HuH-7.5 (cell line): Measurements from ENCODE around the gene TKT.

Source experiments
- DNase-seq: peaks from one replicate; pipeline ENCODE4 v3.0.0; 2011; ENCODE audit warnings: low spot score

The TKT gene

DNA sequence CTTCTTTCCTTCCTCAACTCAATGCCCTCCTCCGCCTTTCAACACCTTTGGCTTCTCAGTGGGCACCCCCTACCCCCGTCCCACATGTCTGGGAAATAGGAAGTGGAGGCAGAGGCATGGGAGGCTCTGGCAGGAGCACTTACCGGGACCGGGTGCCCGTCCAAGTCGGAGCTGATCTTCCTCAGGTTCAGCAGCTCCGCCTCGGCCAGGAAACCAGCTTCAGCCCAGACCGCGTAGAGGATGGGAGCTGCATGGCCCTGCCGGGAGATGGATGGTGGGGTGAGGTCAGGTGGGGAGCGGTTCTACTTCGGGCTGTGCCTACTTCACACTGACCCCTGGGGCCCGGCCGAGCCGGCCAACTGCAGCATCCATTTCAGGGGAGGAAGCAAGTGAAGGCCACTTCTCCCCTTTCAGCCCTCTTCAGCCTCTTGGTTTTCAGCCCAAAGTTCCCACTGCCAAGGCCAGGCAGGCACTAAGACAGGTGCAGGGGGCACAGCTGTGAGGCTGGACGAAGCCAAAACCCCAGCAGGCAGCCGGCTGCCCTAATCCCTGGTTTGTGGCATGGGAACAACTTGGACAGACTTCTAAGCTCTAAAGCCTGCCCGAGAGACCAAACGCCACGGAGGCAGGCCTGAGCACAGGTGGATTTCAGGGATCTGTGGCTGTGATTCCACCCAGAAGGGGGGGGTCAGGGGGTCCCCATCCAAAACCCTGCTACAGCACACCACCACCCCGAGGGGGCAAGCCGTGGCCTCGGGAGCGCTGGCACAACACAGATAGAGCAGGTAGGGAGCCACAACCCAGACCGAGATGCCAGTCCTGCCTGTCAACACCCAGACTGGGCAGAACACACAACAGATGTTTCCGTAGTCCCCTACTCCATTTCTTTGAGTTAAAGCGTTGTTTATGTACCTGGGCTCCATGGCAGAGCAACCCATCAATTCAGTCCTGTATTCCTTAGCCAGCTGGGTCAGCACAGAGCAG, 14.5 kb downstream of the TKT start:
- DNase-seq, result no peak

DNA sequence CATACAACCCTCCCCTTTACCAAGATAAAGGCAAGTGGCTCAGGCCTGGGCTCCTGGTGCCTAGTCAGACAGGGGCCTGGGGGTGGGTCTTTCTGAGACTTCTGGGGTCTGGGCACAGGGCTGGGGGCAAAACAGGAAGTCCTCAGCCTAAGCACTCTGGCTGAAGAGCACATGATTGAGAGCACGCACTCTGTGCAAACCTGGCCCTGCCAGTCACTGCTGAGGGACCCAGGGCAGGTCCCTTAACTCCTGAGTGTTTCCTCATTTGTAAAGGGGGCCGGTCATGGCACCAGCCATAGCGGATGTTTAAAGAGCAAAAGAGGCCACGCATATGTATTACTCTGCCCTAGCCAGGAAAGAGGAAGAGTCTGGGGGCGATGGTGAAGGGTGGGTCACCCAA, 16.0 kb downstream of the TKT start:
- no peak for DNase-seq

DNA sequence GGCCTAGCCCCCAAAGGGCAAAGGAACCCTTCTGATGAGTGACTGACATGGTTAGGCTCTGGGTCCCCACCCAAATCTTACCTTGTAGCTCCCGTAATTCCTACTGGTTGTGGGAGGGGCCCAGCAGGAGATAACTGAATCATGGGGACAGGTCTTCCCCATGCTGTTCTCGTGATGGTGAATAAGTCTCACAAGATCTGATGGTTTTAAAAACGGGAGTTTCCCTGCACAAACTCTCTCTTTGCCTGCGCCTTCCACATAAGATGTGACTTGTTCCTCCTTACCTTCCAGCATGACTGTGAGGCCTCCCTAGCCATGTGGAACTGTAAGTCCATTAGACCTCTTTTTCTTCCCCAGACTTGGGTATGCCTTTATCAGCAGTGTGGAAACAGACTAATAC, 16.9 kb downstream of the TKT start:
- no peak for DNase-seq

DNA sequence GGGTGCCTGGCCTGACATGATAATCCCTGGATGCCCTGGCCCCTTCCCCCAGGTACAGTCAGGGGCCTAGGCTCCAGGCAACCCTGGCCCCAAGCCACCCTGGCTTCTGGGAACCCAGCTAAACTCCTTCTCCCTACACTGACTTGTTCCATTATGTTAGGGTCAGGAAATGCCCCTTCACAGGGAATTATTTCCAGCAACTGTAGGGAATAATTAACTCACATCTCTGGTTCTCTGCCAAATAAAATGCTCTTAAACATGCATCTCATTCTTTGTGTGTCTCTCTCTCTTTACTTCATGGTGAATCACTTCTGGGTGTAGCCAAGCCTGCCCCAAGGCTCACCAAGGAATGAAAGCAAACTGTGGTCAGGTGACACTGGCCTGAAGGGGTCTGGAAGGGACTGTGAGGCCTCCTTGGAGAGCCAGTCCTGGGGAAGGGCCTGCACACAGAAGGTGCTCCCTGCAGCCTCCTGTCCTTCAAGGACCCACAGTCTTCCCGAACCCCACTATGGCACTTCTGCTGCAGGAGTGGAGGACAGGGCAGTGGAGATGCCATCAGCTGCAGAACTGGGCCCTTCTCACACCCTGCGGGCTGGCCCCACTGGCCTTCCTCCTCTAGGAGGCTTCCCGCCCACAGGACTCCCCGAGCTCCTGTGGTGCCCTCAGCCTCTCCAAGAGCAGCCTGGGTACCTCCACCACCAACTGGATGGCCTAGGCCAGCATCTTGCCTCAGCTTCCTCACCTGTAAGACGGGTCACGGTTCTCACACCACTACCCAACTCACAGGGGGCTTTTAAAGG, 17.6 kb downstream of the TKT start:
- DNase-seq, result no peak

DNA sequence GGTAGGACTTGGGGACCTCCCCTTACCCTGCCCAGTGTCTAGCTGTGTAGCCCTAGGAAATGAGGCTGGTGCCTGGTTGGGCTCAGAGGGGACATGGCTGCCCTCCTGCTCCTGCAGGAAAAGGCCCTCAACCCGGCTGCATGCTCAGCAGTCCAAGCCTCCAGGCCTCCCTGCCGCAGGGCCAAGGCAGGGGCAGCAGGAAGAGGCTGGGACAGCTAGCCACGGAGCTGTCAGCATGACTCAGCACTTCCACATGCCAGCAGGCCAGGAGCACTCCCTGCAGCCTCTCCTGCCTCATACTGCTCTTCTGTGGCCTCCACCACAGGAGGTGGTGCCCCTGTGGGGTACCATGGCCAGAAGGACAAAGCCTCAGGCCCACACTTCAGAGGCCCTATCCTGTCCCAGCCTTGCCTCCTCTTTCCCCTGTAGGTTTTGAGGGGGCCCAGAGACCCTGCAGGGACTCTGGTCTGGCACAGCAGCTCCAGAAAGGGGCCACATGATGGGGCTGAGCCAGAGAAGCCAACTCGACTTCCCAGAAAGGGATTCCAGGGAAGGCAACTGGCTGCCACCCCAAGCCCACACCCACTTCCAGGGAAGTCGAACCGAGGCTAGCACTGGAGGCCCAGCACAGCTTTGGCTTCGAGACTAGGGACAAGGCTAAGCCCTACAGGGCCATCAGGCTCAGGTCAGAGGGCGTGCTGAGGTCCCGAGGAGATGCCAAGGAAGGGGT, 19.5 kb downstream of the TKT start:
- DNase-seq, result no peak

DNA sequence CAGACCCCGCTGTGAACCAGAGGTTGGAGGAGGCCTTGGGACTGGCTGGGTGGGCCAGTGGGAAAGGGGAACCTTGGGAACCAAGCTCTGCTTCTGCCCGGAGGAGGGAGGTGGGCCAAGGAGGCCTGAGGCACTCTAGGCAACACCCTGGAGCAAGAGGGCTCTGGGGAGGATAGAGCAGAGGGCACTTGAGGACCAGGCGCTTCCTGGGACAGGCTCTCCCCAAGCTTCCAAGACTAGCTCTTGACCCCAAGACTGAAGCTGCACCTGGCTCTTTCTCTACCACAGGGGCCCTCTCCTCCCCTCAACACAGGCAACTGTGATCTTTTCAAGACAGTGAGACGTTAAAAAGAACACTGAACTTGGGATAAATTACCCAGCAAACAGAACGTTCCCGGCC, 20.3 kb downstream of the TKT start:
- no peak for DNase-seq

DNA sequence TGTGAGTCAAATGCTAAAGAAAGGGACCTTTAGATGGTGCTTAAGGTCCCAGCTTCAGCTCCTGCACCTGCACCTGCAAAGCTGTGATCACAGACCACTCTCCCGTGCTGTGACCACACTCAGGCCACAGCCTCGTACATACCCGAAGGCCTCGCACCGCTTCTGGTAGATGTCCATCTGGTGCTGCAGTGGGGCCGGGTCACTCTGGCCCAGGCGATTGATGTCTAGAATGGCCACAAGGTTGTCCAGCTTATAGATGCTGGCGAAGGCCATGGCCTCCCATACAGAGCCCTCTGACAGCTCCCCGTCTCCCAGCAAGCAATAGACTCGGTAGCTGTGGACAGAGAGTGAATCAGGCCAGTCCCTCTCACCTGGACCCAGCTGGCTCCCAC, 21.0 kb downstream of the TKT start:
- DNase-seq, result no peak

DNA sequence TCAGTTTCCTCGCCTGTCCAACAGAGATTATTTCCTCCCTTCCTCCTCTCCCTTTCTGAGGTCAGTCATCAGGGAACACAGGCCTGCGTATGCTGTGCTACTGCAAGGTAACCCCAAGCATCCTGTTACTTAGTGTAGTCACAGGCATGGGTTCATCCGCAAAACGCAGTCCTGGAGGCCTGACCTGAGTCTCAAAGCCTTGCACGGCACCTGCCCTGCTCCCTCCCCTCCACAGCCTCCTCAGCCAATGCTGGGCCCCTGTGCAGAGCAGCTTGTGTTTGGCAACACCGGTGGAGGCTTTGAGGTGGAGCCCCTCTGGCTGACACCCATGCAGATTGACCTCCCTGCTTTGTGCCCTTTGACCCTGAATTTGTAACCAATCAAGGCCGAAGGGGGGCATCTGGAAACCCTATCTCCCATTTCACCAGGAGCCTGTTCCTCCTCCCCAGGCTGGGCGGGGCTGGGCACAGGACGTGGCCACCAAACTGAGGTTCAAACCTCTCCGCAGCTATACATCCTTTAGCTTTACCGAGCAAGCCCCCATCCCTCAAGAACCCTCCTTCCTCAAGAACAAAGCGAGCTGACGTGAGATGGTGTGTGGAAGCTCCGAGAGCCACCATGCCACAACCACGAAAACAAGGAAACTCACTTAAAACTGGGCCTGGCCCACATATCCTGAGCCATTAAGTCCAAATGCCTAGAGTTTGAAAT, 21.5 kb downstream of the TKT start:
- DNase-seq, result no peak

DNA sequence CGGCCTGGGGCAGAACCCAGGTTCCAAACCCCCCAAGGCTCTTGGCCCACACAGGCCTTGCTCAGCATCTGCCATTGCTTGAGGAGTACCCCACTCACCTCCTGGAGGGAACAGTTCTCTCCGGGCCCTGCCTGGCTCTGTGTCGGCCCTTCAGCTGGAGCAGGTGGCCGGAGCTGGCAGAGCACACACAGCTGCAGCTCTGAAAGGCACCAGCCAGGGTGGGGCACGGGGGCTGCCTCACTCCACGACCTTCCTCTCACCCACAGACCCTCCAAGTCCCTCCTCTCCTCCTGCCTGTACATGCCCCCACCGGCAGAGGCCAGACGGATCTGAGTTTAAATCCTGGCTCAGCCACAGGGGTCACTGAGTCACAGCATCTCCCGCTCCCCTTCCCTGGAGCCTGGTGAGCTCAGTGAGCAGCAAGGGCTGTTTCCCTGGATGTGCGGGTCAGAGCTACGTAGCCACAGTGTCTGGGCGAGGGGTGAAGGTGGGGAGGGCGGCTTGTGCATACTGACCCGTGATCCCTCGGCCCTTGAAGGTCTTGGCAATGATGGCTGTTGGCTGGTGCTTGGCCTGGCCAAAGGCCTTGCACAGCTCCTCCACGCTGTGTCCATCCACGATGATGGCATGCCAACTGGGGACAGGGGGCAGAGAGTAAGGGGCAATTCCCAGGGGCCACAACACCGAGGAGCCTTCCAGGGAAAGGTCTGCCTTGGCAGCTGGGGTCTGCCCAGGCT, 23.0 kb downstream of the TKT start:
- DNase-seq, result no peak

DNA sequence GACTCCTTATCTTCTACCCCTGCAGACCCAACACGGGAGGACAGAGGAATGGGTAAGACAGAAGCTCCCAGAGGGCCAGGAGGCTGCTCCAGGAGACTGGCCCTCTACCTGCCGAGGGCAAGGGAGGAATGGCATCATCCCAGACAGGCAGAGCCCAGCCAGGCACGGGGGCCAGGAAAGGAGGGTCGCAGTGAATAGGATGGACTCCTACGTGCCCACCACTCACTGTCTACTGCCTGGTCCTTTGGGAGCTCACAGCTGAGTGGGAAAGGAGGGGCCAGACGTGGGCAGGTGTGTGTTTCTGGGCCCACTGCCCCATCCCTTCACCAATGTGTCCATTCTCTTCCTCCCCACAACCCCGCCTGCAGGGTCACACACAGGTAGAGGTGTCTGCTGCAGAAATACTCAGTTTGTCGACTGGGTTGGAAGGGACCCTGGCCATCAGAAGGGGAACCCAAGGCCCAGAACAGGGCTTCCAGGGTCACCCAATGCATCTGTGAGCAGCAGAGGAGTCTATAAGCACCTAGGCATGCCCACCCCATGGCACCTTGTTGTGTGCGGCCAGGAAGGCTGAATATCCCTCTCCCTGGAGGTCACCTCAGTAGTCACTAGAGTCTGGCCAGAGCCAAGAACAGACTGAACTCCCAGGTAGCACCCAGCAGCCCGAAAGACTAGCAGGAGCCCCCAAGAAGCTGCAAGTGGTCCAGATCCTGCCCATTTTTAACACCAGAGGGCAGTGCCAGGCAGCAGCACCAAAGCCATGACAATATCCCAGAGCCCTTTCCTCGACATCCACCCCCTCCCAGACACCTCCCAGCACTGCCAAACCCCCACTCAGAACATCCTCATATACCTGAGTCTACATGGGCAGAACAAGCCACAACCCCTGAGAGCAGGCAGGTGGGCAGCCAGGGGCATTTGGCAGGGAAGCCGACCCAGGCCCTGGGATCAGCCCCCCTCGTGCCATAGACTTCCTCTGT, 24.0 kb downstream of the TKT start:
- DNase-seq, result no peak

DNA sequence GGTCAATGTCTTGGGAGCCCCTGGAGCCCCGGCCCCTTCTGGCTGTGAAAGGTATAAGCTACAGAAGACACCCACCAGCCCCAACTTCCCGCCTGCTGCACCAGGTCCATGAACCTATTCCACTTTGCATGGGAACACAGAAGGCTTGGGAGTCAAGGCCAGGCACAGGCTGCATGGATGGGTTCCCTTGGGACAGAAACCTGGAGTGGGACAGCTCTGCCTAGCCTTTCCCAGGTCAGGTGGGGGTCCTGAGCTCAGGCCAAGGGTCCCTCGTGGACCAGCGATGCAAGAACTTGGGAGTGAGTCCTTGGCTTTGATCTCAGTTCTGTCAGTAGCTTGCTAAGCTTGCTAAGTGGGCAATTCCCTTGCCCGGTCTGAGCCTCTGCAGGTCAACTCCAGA, 25.0 kb downstream of the TKT start:
- no peak for DNase-seq

DNA sequence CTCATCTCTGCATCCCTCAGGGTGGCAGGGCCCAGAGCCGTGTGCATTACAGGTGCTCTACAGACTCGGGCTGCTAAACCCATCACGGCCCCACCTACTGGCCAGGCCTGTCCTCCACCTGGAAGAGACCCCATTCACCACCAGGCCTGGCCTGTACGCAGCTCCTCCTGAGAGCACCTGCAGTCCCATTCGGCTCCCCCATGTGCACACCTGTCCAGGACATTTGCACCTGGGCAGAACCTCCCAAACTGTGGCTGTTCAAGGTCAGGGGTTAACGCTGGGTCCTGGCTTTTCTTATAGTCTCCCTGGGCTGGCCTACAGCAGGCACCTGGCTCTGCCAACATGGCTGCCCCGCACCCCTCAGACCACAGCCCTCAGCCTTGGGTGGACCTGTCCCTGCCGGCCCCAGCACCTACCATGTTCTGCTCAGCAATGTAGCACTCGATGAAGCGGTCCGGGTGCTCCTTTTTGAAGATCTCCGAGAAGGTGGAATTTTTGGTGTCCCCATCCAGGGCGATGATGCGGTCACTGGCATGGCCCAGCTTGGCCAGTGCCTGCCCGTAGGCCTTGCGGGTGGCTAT, 25.7 kb downstream of the TKT start:
- no peak for DNase-seq

DNA sequence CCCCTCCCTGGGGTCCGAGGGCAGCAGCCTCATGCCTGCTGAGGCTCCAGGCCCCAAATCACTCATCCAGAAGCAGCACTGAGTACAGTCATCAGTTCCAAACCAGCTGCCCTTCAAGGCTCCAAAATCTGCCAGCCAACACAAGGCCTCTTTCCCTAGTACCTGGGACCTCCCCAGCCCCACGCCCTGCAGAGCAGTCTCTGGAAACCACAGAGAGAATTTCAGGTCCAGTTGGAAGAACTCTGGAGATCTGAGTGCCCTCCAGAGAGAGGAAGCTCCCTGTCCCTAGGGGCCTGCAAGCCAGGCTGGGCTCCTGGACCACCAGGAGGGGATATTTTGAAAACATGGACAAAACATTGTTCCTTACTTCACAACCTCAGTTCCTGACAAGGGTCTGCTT, 26.2 kb downstream of the TKT start:
- no peak for DNase-seq

DNA sequence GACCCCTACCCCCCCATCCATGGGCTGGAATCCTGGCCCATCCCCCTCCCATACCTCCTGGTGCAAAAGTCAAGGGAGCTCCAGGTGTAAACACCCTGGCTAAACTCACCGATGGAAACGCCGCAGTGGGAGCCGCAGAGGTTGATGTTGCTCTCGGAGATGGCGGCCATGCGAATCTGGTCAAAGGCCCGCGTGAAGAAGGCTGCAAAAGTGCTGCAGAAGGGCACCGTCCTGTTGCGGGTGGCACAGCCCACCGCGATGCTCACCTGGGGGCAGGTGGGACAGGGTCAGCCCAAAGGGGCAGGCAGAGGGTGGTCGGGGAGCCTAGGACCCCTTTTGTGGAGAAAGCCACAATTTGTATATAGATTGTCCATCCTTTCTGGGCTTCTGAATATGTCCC, 26.7 kb downstream of the TKT start:
- DNase-seq, result no peak

DNA sequence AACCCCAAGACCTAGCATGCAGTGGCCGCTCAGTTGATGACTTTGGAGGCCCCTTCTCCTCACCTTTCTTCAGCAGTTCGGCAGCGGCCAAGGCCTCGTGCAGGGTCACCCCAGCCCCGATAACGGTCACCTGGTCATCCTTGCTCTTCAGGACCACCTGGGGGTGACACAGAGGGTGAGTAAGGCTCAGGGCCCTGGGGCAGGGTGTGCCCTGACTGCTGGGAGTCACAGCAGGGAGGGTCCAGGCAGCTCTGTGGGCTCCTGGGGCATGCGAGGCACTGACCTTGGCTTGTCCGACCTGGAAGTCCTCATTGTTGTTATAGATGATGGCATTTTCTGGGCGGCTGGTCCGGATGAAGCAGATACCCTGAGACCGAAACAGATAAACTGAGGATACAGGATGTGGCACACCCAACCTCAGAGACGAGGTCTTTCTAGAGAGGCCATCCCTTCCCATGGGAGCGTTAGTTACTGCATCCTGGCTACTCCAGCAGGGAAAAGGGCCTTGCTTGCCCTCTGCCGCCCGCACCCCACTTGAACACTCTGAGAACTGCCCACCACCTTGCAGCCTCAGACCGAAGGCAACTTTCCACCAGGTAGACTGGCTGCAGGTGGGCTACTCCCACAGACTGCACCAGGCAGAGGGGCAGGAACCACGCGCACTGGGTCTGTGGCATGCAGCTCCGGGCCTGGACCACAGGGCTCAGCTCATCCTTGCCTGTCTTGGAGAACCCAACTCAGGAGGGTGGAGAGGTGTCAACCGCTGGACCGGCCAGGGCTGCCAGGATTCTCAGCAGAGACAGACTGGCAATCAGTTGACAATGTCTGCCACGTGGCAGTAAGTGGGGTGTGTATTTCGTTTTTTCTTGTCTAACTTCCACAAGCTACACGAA, 27.6 kb downstream of the TKT start:
- no peak for DNase-seq

DNA sequence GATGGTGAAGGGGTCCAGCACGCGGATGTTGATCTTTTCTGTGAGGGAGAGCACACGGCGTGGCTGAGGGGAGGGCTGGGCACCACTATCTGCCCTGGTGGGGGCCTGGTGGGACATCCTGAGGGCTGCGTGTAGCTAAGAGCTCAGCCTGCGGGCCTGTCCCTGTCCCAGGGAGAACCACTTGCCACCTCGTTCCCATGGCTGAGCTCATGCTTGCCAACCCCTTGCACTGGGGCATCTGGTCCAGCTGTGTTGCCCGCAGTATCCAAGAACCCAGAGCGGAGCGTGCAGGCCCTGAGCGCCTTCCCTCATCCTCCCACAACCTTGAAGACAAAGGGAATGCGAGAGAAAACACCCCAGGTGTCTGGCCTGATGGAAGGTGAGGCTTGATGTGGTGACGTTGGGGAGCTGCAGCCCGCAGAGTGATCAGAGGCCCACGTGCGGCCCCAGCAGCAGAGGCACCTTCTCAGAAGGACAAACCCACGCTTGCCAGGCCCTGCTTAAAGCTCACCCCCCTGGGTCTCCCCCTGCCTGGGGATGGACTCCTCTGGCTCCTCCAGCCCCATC, 28.9 kb downstream of the TKT start:
- DNase-seq, result no peak

DNA sequence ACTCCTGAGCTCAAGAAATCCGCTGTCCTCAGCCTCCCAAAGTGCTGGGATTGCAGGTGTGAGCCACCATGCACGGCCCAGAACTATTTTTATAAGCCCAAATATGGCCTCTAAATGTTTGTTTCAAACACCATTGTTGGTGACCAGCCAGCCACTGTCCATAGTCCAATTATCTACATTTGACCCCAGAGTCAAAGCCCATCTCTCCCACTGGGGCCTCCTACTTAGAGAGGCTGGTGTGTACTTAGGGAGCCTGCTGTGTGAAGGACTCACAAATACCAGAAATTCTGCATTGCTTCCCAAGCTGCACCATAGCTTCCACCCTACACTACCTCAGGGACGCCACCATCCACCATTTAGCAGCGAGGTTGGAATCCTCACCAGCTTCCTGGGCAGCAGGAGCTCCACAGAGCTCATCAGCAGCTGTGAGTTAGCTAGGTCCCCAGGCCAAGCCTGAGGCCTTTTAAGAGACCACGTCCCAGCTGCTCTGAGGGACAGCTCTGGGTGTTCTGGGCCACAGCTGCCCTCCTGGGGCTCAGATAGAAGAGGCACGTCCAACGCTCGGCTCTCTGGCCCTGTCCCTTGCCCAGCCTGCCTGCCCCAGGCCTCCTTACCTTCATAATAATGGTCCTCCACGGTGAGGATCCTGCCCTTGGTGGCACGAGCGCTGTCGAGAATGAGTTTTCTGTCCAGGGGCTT, 29.5 kb downstream of the TKT start:
- DNase-seq, result no peak

DNA sequence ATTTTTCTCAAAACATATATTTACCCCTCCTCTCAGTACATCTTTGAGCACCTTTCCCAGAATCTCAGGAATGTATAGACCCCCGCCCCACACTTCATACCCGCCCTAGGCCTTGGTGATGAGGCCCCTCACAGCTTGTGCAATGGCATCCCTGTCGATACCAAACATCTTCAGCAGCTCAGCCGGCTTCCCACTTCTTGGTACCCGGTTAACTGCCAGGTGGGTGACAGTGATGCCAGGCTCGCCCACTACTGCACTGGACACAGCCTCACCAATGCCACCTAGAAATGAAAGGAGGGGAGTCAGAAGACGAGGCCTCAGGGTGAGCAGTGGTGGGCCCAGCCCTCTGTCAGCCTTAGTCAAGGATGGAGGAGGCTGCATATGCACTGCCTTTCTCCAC, 30.2 kb downstream of the TKT start:
- DNase-seq, result no peak
